HG03060 (cell line): ENCODE results near the gene SFMBT2.

ENCODE experiments used
- ATAC-seq: cut with Tn5 transposase; IDR thresholded peaks from one replicate; pipeline ENCODE4 v1.9.1; 2021; ENCODE audit warnings: low read depth, moderate number of reproducible peaks; ENCODE audit not compliant: unreplicated experiment

Gene SFMBT2

DNA sequence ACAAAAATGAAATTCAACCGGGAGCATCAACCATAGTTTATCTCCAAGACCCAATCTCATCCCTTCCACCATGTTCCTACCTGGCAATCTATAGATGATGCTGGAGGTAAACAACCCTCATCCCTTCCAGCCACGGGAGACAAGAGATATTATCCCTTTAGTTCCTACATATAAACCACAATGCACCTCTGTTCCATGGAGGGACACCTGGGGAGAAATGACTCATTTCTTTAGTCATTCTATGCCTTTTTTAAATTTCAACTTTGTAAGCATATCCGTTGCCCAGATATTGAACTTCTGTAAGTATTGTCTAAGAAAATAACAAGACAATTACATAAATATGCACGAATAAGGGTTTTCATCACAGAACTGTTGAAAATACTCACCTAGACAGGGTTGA, 15.5 kb upstream of the SFMBT2 start:
- no peak for ATAC-seq

DNA sequence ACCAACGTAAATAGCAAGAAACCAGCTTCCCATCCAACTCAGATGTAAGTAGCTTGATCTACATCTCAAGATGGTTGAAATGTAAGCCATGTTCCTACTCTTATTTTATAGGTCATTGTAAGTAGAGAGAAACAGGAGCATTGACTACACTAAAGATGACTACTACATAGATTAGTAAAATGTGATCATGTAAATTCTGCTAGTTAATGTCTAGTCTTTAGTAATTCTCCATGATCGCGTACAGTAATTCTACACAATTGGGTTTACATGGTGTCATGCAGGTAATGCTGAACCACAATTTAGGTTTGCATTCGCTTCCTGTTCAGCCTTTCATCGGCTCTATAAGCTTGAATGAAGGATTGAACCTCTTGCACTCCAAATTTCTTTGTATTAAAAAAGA, 14.9 kb upstream of the SFMBT2 start:
- no peak for ATAC-seq

DNA sequence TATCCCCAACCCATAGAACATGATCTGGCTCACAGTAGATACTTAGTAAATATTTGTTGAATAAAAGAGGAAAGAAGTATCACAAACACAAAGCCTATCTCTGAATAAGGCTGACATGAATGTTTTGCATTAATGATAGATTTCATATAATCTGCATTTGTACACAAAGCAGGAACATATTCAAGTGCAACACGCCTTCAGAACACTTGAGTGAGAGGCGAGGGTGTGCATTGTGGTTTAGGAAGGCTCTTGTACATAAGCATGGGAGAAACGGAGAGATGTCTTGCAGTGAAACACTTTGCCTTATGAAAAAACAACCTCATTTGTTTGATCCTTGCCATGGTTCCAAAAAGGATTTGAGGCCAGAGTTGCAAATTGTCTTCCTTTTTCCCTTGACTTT, 14.1 kb upstream of the SFMBT2 start:
- no peak for ATAC-seq

DNA sequence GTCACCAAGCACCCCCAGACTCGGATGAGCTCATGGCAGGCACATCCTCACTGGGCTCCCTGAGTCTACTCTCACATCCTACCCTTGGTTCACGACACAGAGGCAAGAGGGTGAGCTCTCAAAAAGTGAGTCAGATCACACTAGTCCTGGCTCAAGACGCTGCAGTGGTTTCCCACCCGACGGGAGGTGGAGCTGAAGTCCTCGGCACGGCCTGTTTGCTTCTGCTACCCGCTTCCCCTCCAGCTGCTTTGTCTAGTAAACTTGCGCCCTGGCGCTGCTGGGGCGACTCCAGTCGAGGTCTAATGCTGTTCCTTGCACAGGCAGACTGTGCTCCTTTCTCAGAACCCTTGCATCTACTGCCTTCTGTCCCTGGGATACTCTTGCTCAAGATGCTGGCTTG, 13.5 kb upstream of the SFMBT2 start:
- ATAC-seq: peak; percentile 80

DNA sequence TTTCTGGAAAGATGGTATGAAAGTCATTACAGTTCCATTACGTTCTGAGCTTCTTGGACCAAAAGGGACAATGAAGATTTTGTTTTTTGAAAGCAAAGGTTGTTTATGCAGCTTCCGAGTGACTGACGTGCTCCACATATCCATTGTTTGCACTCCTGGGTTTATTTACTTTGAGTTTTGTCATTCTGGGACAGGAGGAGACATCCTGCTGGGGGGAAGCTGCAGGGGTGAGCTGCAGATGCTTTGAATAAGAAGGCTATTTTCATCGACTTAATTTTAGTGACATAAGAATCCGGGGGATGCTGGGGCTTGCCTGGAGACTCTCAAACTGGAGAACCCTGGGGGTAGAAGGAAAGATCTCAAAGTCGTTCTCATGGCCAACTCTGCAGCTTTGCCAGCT, 12.7 kb upstream of the SFMBT2 start:
- ATAC-seq: no peak

DNA sequence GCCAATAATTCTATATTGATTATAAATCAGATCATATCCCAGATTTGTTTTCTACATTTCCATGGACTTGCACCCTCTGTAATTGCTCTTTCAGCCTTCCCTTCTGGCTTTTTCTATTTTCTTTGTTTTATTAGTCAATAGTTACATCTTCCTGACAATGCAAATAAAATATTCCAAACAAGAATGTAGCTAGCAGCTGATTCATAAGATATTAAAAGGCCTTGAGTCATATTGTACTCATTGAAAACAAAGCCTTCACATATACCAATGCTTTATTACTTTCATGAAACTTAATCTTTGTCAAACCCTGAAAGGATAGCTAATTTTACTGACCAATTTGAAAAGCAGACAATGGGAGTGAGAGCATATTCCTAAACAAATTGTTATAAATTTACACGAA, 10.7 kb upstream of the SFMBT2 start:
- no peak for ATAC-seq

DNA sequence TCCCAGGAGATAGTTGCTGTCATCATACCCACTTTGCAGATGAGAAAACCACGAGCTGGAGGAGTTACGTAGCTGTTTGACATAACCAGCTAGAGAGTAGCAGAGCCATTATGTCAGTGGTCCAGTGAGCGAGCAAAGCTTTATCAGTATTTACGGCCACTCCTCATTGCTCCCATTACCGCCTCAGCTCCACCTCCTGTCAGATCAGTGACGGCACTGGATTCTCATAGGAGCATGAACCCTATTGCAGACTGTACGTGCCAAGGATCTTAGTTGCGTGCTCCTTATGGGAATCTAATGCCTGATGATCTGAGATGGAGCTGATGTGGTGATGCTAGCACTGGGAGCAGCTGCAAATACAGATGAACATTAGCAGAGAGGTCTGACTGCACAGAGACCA, 9.2 kb upstream of the SFMBT2 start:
- ATAC-seq: no peak

DNA sequence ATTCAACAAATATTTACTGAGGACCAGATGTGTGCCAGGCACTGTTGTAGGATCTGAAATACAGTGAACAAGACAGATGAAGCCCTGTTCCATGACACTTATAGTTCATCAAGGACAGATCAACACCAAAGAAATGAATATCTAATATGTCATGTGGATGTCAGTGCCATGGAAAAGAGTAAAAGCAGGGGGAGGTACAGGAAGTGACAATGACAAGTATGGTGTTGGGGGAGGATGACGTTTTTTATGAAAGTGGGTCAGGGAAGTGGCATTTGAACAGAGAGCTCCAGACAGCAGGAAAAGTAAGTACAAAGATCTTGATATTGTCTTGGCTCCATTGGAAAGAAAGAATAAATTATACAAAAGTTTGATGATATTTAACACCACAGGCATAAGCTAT, 7.0 kb upstream of the SFMBT2 start:
- no peak for ATAC-seq

DNA sequence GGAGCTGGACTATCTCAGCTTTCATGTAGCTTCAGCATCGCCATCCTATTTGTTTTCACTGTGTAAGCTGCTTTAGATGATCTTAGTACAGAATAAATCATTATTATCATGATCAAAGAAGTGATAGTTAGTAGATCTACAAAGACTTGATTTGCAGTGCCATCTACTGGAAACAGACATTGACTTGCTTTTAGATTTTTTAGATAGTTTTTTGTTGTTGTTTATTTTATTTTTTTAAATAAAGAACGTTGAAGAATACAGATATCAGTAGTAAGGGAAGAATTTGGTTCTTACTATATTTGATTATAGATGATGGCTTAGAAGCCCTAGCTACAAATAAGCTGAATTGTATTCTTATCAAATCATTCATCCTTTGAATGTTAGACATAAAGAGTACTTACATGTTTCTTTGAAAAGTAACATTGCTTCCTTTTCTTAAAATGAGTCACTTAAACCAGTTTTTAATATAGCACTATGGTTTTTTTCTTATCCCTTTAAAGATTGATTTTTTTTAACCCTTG, 6.3 kb upstream of the SFMBT2 start:
- ATAC-seq: no peak

DNA sequence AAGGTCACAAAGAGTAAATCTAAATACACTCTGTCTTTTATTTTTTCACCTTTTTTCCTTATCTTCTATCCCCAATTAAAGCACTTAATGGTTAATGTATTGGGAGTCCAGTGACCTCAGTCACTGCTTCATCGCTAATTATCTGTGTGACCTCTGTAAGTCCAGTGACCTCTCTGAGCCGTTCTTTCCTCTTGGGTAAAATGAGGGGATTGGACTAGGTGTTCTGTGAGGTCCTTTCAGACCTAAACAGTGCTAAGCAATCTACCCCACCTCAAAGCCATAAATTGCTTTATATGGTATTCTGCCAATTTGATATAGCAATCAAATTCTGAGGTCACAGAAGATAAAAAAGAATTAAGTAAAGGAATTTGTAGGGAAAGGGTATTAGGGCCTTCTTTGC, 3.9 kb upstream of the SFMBT2 start:
- ATAC-seq: no peak

DNA sequence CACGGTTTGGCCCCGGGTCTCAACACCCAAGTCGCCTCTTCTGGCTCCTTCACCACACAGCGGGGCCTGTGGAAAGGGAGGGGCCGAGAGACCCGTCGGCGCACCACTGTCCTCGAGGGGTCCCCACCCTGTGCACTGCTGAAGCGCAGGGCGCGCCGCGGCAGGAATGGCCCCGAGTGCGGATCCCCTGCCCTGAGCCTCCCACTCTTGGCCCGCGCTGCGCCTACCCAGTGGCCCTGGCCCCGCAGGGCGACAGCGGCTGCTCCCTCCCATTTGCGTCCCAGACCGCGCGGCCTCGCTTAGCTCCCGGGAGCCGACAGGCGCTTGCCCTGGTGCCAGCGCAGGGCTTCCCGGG, 2.1 kb upstream of the SFMBT2 start:
- no peak for ATAC-seq

DNA sequence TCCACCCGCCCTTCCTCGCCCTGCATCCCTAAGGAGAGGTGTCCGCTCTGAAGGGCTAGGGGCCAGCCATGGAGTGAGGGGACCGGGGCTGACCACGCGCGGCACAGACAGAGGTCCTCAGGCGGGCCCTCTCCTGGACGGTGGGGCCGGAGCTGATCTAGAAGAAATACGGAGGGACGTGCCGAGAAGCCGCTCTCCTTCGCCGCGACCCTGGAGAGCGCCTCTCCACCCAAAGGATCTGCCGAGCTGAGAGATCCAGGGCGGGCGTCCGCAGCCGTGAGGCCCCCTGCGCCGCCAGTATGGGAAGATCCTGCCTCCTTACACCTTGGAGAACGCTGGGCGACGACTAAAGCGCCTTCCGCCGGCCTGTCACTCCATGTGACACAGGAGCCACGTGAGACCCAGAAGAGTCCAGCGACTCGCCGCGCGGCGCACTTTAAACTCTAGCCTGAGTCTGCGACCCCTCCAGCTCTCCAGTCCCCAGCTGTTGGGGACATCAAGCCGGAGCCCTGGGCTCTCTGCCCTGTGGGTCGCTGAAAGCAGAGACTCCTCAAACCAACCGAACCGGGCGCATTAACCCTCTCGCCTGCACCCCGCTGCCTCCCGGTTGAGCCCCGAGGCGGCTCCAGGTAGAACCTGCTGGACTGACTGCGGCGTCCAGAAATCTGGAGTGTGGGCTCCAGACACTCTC, 1.5 kb upstream of the SFMBT2 start:
- ATAC-seq: no peak

DNA sequence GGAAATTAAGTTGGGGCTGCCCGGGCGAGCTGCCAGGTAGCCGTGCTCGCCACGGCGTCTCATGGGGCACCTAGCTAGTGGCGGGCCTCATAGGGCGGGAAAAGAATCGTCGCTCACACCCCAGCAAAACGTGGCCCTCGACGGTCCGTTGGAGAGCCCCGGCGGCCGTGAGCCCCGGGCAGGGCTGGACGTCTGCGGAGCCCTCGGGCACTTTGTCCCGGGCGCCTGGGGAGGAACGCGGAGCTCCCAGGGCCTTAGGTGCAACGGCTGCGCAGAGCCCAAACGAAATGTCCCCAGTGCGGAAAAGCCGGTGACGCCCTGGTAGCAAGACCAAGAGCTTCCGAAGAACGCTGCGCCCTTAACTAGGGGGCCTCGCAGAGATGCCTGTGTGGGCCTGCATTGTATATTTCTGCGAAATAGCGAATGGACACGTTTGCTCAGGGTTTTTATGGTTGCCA, 866 bp upstream of the SFMBT2 start:
- no peak for ATAC-seq

DNA sequence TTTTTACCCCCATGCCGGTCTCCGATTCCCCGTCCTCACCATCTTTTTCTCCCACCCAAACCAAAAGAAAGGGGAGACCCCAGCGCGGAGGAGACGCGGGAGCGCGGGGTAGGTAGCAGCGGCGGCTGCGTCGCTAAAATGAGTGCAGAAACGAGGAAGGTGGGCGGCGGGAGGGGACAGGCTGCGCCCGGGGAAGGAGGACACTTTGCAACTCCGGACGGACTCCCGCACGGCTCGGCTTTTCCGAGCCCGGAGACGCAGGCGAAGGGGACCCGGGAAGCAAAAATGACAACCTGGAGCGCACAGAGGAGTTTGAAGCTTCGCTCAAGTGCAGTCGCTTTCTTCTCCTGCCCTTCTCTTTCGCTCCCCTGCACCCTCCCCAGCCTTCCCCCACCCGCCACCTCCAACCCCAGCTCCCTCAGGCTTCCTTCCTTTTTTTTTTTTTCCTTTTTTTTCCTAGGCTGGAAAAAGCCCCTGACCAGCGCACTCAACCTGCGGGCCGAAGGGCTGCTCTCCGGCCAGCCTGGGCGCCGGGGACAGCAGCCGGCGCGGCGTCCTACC, 453 bp downstream of the SFMBT2 start:
- no peak for ATAC-seq

DNA sequence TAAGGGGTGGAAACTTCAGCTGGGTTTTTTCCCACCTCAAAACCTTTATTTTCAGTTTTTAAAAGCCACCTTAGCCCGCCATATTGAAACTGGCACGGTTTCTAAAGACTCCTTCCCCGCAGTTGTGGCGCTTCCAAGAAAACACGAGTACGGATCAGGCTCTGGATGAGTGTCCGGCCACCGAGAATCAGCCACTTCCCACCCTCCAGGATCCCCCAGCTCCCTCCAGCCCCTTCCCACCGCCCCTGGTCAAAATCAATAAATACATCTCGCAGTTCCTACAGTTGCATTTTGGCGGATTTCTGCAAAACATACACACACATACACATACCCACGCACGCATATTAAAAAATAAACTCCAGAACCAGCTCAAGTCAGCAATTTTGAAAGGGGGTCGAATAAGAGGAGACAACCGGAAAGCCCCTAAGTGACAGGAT, 1.1 kb downstream of the SFMBT2 start:
- no peak for ATAC-seq

DNA sequence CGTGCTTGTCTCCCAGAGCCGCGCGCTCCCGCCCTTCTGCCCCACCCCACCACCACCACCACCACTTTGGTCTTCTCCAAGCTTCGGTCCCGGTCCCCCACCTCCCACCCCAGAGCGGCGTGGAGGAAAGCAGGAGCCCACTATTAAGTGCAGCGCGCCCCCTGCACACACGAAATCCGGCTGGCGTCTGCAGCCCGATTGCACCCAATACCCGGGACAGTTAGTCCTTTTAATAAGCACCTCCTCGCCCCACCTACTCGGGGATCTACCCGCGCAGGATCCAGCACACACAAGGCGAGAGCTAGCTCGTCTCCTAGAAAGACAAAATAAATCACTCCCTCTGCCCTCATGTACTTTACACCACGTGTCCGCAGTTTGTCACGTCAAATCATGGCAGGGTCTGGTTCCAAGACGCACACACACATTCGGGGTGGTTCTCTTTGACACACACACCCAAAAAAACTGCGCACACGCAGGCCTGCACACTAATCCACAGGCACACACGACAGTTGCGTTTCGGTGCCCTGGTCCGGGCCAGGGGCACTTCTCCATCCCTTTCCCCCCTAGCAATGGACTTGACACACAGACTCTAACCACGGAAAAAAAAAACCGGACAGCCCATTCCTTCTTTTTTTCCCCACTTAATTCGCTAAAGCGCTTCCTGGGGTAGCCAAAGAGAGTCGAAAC, 1.6 kb downstream of the SFMBT2 start:
- ATAC-seq: no peak

DNA sequence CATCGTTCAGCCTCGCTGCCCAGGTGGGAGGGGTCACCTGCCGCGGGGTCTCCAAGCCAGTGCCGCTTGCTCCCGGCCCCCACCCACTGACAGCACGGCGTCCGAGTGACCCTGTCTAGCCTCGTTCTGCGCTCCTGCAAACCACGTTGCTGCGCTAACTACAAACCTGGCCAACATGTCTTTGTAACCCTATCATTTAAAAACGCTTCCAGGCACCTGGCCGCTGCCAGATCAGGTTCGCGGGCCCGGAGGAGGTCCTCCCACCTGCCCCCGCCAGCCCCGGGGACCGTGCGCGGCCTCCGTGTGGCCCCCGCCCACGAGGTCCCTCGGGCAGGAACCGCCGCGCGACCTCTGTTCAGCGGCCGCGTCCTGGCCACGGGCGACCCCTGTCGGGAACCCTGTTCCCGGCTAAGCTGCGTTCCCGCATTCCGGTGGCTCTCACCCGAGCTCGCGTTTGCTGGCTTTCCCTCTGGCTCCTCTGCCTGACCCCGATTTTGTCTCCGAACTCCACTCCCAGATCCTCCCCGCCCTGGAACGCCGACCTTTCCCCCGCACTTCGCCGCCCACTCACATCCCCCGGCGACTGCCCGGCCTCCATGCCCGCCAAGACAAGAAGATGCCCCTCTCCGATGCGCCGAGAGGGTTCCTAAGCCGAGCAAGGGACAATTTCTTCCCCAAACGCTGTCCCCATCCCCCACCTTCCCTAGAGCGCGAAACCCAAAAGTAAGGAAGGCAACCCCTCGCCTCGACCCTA, 2.4 kb downstream of the SFMBT2 start:
- ATAC-seq: no peak

DNA sequence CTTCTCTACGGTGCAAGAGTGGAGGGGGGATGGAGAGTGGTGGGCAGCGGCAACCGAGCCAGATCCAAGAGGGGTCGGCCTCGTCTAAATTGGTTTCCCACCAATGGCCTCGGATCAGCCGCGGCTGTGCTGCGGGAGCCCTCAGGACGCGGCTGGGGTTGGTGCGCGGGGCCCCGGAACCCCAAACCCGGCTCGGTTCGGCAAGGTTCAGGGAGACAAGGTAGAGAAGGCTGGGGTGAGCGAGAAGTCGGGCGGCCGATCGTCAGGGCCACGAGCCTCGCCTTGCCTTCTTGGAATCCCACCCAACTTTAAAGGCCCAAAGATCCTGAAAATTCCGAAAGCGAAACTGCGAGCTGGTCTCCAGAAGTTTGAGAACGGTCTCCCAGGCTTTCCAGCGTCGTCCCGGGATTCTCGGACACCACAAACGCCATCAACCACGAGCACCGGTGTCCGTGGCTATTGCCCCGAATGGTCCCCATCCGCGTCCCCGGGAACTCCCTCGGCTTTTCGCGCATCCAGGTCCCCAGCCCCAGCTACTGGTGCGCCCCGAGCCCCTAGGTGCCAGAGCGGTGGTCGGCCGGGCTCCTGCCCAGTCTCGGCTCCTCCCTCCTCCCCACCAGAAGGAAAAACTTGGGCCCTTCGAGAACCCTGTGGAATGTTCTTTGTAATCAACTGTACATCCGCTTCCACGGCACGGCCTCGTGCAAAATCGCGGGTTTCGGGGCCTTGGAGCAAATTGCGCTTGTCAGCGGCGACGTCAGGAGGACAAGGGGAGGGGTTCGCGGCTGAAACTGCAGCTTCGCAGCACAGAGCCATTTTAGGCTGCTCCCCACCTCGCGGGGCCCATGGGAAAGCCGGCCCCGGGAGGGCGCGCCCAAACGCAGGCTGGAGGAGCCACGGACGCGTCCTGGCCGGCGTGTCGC, 3.2 kb downstream of the SFMBT2 start:
- no peak for ATAC-seq

DNA sequence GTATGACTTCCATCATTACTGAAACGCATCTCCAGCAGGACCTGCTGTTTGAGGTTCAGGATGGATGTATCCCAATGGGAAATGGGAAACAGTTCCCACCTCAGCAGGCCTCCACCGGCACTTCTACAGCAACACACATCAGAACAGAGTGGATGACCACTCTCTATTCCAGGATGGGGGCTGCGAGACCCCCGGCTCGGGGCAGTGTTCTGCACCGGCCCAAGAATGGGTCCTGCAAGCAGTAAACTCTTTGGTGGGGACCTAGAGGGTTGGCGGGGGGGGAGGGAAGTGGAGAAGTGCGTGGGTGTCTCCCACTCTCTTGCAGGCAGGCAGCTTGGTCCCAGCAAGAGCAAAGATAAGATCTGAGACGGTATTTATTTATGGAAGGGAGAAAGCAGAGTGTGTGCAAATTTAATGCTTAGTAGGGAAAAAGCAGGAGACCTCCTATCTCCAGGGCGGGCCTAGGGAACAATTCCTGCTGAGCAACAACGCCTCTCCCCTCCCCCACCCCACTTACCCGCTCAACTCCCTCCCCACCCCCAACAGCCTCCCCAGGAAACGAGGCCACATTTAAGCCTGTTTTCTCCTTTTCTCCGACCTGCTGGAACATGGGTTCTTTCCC, 4.0 kb downstream of the SFMBT2 start:
- no peak for ATAC-seq

DNA sequence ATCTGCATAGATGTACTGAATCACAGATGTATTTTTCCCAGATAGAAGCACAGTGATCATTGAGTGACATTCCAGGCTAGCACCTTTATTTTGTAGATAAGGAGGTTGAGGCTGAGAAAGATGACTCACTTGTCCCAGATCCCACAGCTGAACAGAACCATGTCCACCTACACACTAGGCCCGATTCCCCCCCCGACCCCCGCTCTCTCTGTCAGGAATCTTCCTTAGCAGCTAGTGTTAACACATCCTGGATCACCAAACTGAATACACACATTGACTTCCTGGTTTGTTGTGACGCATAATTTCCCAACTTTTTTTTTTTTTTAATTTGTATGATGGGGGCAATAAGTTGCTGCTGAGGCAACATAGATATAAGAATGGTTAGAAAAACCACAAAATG, 5.2 kb downstream of the SFMBT2 start:
- no peak for ATAC-seq
